GM18909 (cell line): Measurements from ENCODE around the gene FAF1.
"Not testable (repeated sequence)": the region's sequence is repeated elsewhere in the genome, so short reads cannot be mapped to it uniquely, and the experiment has no call there.

Source experiments
- ATAC-seq: cut with Tn5 transposase; IDR thresholded peaks from one replicate; pipeline ENCODE4 v1.9.1; 2021; ENCODE audit warnings: mild to moderate bottlenecking; ENCODE audit not compliant: unreplicated experiment, poor library complexity

Gene FAF1

DNA sequence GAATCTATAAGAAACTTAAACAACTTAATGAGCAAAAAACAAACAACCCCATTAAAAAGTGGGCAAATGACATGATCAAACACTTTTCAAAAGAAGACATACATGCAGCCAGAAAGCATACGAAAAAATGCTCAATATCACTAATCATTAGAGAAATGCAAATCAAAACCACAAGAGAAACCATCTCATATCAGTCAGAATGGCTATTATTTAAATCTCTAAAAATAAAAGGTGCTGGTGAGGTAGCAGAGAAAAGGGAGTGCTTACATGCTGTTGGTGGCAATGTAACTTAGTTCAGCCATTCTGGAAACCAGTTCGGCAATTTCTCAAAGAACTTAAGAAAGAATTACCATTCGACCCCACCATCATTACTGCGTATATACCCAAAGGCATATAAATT is 147.7 kb downstream of the FAF1 start:
- ATAC-seq = no peak

GRCh38 chr1:50808296-50808695 is 151.8 kb downstream of the FAF1 start:
- ATAC-seq = no peak

GRCh38 chr1:50796272-50796671 is 163.8 kb downstream of the FAF1 start:
- no peak for ATAC-seq

GRCh38 chr1:50793521-50793920 is 166.5 kb downstream of the FAF1 start:
- no peak for ATAC-seq

DNA sequence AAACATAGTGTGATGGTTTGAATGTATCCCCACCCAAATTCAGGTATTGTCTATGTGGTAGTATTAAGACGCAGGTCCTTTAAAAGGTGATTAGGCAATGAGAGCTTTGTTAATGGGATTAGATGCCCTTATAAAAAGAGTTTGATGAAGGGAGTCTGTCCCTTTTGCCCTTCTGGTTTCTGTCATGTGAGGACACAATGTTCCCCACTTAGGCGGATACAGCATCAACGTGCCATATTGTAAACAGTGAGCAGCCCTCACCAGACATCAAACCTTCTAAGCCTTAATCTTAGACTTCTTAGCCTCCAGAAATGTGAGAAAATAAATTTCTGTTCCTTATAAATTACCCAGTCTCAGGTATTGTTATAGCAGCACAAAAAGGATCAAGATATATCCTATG is 172.8 kb downstream of the FAF1 start:
- ATAC-seq = no peak

GRCh38 chr1:50783286-50783685 is 176.8 kb downstream of the FAF1 start:
- ATAC-seq = no peak

DNA sequence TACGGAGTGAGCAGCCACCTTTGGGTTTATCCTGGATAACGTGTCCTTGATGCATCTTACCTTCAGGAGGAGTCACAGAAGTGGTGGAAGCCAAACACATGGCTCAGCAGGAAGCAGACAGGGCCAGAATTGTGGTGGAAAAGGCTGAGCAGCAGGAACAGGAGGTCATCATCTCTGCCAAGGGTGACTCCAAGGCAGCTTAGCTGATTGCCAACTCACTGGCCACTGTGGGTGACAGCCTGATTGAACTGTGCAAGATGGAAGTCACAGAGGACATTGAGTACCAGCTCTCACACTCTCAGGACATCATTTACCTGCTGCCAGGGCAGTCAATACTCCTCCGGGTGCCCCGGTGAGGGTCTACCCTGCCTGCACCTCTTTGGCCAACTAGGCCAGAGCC is 179.3 kb downstream of the FAF1 start:
- ATAC-seq = no peak

DNA sequence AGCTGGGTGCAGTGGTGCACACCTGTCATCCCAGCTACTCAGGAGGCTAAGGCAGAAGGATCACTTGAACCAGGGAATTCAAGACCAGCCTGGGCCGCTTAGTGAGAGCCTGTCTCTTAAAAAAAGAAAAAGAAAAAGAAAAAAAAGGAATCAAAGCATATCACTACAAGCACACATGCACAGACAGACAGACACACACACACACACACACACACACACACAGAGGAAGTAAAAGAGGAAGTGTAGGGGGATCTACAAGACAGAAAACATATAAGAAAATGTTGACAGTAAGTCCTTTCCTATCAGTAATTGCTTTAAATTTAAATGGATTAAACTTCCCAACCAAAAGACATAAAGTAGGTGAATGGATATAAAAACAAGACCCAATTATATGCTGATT is 180.3 kb downstream of the FAF1 start:
- no peak for ATAC-seq

DNA sequence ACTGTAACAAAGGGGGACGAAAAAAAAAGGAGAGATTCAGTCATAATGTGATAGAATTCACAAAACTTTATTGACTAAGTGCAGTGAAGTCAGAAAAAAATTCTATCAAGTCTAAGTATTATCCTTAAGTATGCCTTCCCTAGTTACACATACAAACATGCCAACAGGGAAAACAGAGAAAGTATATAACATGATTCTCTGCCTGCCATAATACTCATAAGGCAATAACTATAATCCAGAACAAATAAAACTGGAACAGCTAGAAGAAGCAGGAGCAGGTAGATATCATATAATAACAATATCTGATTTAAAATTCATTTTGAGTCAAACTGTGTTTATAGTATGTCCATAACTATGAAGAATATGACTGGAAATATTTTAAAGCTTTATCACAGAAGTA is 184.3 kb downstream of the FAF1 start:
- no peak for ATAC-seq

DNA sequence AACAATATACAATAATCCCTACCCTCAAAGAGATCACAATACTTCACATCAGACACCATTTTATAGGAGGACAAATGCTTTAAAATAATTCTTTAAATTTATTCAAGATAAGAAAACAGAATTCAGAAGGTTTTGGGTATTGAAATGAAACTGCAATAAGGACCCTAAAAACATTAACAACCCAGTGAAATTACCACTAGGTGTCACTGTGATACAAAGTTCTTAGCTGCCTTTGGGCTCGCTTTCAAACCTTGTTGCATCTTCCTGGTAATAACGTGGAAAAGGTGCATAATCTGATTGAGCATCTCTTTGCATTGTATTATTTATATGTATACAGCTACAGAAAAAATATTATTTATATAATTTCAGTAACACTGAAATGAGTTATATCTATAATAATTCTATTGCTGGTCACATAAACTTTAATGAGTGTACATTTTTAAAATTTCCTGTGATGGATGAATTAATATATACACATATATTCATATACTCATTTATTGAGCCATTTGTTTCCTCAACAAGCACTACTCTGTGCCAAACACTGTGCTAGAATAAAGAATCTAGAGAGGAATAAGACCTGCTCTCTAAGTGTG is 185.2 kb downstream of the FAF1 start:
- ATAC-seq = no peak

- ATAC-seq = no peak
Measured at GRCh38 chr1:50766688-50767087, 193.4 kb downstream of the FAF1 start.

DNA sequence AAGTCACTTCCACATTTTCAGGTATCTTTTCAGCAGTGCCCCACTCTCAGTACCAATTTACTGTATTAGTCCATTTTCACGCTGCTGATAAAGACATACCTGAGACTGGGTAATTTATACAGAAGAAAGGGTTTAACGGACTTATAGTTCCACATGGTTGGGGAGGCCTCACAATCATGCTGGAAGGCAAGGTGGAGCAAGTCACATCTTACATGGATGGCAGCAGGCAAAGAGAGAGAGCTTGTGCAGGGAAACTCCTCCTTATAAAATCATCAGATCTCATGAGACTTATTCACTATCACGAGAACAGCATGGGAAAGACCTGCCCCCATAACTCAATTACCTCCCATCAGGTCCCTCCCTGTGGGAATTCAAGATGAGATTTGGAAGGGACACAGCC is 203.5 kb downstream of the FAF1 start:
- ATAC-seq = not testable (repeated sequence)

DNA sequence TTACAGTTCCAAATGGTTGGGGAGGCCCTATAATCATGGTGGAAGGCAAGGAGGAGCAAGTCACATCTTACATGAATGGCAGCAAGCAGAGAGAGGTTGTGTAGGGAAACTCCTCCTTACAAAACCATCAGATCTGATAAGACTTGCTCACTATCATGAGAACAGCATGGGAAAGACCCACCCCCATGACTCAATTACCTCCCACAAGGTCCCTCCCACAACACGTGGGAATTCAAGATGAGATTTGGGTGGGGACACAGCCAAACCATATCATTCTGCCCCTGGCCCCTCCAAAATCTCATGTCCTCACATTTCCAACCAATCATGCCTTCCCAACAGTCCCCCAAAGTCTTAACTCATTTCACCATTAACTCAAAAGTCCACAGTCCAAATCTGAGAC is 205.3 kb downstream of the FAF1 start:
- ATAC-seq = not testable (repeated sequence)

- no peak for ATAC-seq
Measured at GRCh38 chr1:50750021-50750619, 209.9 kb downstream of the FAF1 start.

- ATAC-seq = no peak
Measured at GRCh38 chr1:50747394-50747793, 212.7 kb downstream of the FAF1 start.

- no peak for ATAC-seq
Measured at GRCh38 chr1:50742523-50742922, 217.5 kb downstream of the FAF1 start.

DNA sequence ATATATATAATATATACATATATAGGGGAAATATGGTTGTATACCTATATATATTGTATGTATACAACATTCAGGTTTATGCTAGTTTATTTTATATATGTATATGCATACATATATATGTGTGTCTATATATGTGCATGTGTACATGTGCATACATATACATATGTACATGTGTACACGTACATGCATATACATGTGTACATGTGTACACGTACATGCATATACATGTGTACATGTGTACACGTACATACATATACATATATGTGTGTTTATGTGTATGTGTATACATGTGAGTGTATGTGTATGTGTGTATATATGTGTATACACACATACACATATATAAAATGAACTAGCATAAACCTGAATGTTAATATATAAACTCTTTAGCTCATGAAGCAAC is 220.9 kb downstream of the FAF1 start:
- no peak for ATAC-seq

GRCh38 chr1:50735443-50735842 is 224.6 kb downstream of the FAF1 start:
- no peak for ATAC-seq

- ATAC-seq = not testable (repeated sequence)
Measured at GRCh38 chr1:50727578-50727977, 232.5 kb downstream of the FAF1 start.

DNA sequence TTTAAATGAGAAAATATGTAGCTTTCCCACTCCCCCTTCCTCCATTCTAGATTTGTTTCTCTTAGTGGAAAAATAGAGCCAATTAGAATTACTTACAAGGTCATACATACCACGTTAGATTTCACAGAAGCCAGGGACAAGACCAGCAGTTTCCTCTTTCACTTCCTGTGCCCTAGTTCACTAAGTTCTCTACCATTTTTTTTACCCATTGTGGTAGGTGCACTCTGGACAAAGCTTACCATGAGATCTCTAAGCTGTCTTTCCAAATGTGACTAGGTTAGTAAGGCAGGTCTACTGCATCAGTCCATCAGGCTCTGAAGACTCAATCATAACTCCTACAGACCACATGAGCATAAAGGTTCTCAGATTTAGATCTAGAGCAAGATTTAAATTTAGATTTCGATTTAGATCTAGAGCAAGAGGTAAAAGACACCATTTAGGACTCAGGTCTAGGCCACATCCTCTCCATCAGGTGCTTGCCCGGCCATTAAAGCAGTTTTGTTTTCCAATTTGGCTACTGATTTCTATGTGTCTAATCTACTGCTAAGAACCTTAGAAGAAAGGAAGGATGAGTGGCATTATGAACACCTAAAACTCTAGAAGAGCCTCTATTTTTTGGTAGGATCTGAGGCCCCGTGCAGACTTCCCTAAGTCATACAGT is 235.3 kb downstream of the FAF1 start:
- peak; percentile 93 for ATAC-seq

DNA sequence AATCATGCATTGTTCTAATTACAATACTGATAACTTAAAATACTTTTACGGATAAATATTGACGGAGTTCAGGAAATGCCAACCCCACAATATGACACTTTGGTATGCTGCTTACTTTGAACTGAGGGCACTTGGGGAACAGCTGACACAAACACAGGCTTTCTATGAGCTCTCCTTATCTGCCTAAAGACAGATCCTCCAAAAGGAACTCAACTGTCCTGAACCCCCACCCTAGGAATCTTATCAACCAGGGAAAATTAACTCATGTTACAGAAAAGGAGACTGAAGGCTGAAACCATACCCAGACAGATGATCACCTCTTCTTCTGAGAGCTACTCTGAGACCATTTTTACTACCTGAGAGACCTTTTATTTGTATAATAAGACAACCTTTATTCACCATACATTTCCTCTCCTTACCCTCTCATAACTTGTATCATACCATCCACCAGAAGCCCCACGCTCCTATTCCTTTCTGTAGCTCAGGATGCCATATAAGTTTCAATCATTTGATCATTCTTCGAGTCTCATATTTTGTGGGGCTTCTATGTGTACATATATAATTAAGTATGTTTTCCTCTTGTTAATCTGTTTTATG is 239.5 kb downstream of the FAF1 start:
- ATAC-seq = no peak

GRCh38 chr1:50719126-50719525 is 240.9 kb downstream of the FAF1 start:
- ATAC-seq = no peak
